HPDE6-E6E7 (cell line): Measurements from ENCODE around the gene TRIM65.
"Not testable (repeated sequence)": the region's sequence is repeated elsewhere in the genome, so short reads cannot be mapped to it uniquely, and the experiment has no call there.

Experiments used
- DNase-seq: peaks from one replicate; pipeline ENCODE4 v3.0.0; 2011; ENCODE audit warnings: missing footprints; ENCODE audit errors: extremely low spot score

TRIM65 gene

DNA sequence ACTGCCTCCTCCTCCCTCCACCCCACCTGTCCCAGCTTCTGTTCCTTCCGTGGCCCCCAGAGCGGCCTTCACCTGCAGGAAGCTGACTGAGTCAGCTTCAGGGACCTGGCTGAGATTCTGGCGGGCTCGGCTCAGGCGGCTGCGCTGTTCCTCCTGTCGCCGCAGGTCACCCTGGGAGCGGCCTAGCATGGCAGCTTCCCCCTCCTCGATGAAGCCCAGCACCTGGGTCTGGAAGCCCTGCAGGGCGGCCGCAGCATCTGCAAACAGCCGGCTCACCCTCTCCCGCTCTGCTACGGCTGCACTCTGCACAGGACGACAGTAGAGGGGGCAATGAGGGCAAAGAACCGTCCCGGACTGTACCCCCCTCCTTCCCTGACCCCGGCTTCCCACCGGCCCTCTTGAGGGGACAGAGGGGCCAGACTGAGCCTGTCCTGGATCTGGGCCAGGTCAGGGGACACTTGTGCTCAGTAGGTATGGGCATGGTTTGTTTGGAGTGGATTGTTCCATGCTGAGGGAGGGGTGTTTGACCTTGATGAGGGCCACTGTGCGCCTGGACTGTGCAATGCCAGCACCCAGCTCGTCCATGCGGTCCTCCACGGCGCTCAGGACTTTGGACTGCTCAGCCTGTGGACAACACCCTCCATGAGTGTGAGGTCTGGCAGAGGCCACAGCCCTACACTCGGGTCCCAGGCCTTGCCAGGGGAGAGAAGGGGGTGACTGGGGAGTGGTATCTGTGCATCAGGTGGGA lies 20.4 kb downstream of the TRIM65 start:
- peak; percentile 79 for DNase-seq

DNA sequence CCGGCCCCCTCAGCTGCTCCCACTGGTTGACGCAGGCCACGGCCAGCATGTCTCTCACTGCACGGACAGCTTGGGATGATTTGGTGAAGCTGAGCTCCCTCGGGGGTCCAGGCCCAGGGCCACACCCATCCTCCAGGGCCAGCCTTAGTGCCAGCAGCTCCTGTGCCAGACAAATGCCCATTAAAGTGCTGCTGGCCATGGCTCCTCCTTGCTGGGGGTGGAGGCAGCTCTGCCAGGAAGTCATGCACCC lies 20.9 kb downstream of the TRIM65 start:
- DNase-seq, result no peak

DNA sequence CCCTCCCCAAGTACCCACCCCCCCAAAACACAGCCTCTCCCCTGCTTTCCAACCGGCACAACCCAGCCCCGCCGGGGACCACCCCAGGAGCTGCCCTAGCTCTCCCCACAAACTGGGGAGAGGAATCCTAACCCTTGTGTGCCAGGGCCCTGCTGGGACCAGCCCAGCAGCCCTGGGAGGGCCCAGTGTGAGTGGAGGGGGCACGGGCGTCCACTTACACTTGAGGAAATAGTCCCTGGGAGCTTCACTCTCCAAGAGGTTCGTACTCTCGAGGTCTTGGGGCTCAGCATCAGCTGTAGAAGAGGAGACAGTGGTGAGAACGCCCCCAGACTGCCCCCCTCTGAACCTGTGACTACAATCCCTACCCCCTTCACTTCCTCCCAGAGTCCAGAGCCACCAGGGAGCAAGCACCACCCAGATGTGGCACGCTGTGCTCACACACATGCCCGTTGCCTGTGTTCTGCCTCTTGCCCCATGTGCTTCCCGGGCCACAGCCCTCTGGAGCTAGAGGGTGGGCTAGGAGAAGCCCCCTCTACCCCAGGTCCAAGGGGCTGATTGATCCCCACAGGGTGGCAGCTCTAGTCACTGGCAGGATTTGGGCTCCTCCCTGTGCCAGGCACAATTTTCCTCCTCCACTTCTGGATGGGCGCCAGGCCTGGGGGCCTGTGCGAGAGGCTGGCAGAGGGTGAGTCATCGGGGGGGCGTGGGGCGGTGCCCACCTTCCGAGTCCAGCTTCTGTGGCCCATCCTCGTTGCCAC lies 21.4 kb downstream of the TRIM65 start:
- no peak for DNase-seq

DNA sequence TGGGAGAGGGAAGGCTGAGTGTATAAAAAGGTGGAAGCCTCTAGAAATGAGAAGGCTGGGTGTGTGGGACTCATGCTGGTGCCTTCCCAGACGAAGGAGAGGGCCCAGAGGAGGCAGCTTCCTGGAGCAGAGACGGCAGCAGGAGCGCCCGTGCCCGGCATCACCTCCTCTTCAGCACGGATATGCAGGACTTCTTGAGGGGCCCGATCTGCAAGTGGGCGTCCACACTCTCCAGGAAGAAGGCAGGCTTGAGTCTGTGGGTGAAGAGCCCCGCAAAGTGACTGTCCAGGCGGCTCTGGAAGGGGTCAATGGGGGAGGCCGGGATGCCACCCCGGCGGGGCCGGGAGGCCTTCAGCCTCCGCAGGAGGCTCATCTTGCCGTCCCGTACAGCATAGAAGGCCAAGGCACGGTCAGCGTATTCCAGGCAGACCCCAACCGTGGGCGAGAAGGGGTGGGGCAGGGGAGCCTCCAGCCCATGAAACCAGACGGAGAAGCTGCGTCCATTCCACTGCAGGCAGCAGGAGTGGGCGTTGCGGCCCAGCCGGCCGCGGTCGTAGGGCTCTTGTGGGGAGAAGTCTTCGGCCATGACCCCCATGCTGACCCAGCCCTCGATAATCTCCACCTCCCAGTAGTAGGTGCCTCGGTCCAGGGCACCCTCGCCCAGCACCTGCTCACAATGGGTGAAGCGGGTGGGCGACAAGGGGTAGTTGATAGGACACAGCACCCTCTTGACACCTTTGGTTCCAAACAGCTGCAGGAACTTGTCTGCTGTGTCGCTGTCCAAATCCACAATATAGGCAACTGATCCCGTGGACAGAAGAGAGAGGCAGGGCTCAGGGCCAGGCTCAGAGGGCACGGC lies 22.2 kb downstream of the TRIM65 start:
- DNase-seq, result no peak

DNA sequence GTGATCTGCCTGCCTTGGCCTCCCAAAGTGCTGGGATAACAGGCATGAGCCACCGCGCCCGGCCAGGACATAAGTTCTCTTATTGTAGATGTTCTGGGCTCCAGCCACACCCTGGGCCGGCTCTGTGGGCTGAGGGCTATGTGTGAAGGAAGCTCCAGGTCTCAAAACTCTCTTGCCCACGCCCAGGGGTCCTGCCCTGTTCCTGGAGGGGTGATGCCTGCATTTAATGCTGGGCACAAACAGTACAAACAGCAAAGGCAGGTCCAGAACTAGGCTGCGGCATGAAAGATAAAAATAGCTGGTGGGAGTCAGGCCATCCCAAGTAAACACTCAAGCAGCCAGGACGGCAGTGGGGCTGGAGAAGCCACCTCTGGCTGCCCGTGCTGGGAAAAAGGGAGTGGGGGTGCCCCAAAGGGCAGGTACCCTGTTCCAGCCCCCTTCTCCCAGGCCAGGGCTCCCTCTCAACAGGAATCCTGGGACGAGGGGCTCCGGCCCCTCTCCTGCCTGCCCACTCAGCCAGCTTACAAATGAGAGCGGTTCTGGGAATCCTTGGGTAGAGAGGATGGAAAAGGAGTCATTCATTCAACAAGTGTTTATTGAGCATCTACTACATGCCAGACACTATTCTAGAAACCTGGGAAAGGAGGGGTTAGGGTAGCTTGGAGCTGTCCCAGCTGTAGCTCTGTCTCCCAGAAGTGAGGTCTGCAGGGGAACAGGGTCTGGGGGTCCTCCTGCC lies 23.0 kb downstream of the TRIM65 start:
- no peak for DNase-seq

DNA sequence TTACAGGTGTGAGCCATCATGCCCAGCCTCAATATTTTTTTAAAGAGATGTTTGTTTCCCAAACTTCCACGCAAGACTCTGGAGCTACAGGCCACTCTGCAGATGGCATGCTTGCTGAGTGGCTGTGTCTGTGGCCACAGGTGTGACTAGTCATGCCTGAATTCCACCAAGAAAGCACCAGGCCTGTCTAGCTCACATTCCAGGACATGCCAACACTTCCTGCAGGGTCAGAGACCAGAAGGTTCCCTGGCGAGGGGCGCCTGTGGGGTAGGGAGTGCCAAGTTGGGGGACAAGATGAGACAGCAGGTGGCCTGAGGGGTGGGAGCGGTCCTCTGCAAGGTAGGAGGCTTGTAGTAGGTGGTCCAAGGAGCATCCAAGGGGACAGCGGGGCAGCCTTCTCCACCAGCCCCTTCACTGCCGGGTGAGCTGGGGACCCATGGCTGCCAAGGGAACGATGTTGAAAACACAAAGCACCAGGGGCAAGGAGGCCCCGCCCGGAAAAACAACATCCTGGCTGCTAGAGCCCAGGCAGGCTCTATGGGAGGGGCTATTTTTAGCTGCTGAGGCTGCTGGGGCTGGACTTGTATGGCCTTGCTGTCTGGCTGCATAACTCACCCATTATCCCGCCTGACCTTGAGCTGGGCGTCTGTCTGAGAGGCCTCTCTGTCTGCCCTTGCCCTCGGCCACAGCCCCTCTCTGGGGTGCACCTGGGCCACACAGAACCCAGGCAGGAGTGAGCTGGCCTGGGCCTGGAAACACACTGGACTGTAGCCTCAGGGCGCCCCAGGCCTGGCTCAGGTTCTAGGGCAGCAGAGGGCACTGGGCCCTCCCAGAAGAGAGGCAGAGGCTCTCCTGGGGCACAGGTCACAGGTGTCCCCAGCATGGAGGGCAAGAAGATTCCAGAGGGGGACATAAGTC lies 24.1 kb downstream of the TRIM65 start:
- peak; percentile 88 for DNase-seq

DNA sequence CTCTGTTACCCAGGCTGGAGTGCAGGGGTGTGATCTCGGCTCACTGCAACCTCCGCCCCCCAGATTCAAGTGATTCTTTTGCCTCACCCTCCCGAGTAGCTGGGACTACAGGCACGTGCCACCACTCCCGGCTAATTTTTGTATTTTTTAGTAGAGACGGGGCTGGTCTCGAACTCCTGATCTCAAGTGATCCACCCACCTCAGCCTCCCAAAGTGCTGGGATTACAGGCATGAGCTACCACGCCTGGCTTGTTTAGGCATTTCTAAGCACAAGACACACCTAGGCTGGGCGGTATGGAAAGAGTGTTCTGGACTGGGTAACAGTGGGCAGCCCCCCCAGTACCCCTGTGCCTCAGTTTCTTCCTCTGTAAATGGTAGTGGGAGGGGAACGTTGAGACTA lies 26.5 kb downstream of the TRIM65 start:
- DNase-seq, result not testable (repeated sequence)

DNA sequence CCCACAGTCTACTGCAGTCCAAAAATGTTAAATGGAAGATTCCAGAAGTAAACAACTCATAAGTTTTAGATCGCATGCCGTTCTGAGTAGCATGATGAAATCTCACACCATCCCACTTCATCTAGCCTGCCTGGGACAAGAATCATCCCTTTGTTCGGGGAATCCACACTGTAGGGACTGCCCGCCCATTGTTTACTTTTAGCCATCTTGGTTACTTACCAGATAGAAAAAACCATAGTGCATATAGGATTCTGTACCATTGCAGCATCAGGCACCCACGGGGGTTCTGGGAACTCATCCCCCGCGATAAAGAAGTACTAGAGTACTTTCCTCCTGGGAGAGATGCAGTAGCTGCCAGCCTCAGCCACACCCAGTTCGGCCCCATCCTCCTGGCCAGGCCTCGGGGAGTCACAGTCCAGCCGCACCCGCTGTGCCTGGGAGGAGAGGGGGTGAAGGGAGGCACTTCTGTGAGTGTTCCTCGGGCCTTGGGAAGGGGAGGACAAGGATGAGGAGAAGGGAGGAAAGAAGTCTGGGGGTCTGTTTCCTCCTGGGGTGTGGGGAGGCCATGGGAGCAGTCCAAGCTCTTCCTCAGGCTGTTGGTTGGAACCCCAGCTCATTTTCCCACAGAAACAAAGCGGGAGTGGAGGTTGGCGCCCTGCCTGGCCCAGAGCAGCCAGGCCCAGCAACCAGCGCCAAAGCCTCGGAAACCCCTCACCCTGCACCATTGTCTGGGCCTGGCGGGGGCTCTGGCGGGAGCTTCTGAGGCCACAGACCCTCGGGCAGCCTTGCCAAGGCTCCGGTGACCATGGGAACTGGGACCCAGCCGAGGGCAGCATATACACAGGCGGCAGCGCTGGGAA lies 27.2 kb downstream of the TRIM65 start:
- DNase-seq, result no peak

DNA sequence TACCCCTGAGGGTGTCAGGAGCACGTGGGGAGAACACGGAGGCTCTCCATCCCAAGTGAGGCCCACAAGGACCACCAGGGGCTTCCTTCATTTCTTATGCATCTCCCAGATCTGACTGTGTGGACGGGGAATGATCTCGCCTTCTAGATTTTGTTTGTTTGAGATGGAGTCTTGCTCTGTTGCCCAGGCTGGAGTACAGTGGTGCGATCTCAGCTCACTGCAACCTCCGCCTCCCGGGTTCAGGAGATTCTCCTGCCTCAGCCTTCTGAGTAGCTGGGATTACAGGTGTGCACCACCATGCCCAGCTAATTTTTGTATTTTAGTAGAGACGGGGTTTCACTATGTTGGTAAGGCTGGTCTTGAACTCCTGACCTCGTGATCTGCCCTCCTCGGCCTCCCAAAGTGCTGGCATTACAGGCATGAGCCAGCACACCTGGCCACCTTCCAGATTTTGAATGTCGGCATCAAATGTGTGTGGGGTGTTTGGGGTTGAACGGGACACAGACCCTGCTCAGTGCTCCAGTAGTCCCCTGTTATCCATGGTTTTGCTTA lies 27.9 kb downstream of the TRIM65 start:
- DNase-seq, result not testable (repeated sequence)

DNA sequence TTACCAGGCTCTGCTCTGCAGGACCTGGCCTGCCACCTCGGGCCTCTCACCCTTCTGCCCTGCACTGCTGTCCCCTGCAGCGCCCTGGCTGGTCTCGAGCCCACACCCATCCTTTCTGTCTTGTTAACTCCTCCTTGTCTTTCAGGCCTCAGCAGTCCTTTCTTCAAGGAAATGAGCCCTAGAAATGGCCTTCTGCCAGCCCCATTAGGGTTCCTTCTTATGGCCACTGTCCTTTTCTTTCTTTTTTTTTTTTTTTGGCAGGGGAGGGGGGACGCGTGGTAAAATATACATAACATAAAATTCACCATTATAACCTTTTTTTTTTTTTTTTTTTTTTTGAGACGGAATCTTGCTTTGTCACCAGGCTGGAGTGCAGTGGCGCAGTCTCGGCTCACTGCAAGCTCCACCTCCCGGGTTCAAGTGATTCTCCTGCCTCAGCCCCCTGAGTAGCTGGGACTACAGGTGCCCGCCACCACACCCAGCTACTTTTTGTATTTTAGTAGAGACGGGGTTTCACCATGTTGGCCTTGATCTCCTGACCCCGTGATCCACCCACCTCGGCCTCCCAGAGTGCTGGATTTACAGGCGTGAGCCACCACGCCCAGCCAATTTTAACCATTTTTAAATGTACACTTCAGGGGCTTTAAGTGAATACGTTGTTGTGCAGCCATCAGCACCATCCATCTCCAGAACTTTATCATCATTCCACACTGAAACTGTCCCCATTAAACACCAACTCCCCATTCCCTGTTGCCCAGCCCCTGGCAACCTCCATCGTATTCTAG lies 31.2 kb downstream of the TRIM65 start:
- not testable (repeated sequence) for DNase-seq

DNA sequence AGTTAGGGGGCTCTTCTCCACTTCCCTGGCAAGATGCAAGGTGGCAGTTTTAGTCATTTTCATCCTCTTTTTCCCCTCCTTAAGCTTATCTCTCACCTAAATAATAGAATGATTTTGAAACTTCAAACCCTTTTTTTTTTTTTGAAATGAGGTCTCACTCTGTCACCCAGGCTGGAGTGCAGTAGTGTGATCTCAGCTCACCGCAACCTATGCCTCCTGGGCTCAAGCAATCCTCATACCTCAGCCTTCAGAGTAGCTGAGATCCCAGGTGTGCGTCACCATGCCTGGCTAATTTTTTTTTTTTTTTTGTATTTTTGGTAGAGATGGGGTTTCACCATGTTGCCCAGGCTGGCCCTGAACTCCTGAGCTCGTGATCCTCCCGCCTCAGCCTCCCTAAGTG lies 31.9 kb downstream of the TRIM65 start:
- not testable (repeated sequence) for DNase-seq

DNA sequence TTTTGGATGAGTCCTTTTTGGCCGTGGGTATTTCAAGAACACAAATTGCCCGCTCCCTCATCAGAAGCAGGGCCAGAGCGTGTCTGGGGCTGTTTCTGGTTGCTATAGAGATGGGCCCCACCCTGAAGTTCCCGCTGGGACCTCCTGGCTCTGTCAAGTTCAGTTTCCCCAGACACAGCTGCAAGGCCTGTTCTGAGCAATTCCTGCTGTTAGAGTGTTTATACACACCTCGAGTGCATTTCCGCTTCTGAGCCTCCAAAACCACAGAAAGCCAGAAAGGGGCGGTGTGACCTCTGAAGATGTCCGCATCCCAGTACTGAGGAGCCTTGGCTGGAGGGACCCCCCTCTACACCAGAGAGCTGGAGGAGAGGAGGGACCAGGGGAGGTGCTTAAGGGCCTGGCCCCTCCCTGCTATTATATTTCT lies 32.3 kb downstream of the TRIM65 start:
- no peak for DNase-seq

DNA sequence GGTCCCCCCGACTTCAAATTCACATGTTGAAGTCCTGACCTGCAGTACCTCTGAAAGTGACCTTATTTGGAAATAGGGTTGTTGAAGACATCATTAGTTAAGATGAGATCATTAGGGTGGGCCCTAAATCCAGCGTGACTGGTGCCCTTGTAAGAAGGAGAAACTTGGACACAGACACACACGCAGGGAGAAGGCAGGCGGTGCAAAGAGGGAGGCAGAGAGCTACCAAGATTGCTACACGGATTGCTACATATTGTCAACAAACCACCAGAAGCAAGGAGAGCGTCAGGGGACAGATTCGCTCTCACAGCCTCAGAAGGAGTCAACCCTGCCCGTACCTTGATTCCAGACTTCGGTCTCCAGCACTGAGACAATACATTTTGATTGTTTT lies 34.8 kb downstream of the TRIM65 start:
- DNase-seq, result no peak

DNA sequence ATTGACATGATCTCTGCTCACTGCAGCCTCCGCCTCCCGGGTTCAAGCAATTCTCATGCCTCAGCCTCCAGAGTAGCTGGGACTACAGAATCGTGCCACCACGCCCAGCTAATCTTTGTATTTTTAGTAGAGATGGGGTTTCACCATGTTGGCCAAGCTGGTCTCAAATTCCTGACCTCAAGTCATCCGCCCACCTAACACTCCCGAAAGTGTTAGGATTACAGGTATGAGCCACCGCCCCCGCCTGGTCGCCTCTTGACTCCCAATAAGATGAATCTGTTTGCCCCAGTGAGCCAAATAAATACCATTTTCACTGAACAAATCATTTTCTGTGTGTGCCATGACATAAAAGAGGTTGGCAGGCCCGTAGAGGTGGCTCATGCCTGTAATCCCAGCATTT lies 37.4 kb downstream of the TRIM65 start:
- DNase-seq, result not testable (repeated sequence)

DNA sequence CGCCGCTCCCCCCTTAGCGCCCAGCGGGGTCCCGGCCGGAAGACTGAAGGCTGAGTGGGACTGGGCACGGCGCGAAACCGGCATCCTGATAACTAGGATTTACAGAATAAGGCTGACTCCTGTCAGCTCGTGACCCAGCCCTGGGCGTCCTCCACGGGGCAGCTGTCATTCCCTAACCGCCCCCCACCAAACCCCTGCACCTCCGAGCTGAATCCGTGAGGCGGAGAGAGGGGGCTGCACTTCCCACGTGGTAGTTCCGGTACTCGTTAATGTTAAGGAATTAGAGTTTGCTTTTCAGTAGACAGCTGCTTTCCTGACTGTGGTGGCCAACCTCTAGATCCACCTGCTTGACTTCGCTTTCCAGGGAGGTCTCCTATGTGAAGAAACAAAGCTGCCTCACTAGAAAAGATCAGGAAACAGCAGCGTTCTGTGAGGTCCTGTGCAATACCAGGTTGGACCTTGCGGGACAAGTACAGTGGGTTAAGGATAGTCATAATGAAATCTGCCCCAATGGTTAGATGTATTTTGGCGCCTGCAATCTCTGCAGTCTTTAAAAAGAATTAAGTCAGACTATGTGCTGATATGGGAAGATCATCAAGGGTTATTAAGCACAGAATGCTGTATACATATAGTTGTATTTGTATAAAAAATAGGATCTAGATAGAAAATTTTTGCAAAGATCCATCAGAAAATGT lies 40.5 kb downstream of the TRIM65 start:
- no peak for DNase-seq

DNA sequence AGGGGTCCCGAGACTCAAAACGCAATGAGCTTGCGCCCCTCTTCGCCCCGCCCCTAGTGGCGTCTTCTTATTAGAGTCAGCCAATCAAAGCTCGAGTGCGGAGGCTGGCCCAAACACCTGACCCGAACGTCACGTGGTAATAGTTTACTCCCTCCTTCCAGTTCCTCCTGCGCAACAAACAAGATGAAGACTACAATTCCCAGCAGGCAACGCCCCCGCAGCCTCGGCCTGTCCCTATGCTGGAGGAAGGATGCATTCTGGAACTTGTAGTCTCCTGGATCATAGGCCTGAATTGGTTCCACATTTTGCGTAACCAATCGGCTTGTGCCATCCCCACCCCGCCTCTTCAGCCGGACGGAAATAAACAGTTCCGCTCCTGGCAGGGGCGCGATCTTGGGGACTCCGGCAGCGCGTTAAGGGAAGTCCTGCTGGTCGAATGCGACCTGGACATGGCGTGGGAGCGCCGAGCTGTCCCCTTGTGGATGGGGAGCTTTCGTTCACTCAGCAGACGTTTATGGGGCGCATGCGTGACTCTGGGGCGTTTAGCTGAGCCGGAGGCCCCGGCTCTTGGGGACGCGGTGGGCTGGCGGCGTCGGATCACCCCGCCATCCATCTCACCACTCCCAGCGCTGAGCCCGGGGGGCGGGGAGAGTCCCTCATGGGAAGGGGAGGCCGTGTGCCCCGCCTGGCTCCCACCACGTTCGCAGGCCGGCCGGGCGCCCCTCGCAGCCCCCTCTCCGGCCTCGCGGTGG lies 41.3 kb downstream of the TRIM65 start, which contains the start of gene WBP2:
TSS of gene WBP2 (minus strand) at position 26 of the 752 bp plus-strand sequence. CDS start 38 bp downstream, outside the sequence.
- peak; percentile 99 for DNase-seq

DNA sequence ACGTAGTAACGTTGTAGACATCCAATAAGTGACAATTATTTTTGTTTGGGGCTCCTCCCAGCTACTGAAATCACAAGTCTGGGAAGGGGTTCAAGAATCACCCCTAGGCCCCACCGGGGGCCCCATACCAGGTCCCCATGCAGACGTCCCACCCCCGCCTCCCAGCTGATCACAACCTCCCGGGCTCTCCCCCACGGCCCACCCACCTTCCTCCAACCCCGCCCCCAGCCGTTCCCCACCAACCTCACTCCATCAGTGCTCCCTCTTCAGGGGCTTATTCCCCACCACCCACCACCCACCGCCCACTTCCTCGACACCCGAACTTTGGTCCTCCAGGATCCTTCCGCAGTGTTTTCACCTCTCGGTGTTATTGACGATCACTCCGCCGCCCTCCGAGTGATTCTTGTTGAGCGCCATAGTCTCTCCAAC lies 41.9 kb downstream of the TRIM65 start:
- no peak for DNase-seq
